Smooth muscle cell of the umbilical artery (primary cell): ENCODE results near the gene GPN3. TPM values are rescaled to one million over a fixed set of nuclear protein-coding genes. Genes with fewer than 3 reads are reported as not detected.

ENCODE experiments used
- total RNA-seq: library from RNA; depleted of rRNA; stranded (reverse); fragments of >200 nt; gene quantifications from 2 replicates; pipeline ENCODE4 v1.2.3, GENCODE V29; 2014

Gene GPN3
- 14.0 and 19.1 TPM in 2 replicates for total RNA-seq

DNA sequence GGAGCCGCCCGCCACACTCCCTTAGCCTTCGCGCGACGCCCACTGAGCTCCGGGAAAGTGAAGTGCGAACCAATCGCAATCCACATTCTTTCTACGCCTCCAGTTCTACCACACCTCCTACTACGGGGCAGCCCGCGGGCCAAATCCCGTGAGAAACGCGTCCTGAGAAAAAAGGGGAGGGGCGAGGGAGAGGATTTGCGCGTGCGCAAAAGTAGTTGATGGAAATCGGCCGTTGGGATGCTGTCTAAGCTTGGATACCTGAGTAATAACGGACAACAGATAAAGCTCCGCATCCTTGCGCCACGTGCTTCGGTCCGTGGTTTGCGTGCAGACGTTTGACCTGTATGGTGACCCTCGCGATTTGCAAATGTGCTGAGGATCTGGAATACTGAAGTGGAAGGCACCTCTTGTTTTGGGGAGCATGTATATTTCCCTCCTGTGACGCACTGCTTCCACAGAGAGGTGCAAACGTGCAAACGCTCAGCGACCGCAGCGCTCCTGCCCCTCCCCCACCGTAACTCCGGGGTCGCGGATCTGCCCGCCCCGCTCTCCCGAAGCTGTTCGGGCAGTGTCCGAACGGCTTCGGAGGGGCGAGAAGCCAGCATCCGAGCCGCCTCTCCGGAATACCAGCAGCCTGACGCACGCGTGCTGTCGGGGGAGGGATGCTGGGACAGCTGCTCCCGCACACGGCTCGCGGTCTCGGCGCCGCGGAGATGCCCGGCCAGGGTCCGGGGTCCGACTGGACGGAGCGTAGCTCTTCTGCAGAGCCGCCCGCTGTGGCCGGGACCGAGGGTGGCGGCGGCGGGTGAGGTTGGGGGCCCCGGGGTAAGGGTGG, at the start of gene GPN3, which contains the start of gene FAM216A:
GPN3 (minus strand) TSS at position 44 of the 835 bp plus-strand sequence. CDS start 54 bp downstream, outside the sequence.
FAM216A (plus strand) TSS at position 632 of the 835 bp plus-strand sequence; CDS start at position 663, 31 bp downstream.

DNA sequence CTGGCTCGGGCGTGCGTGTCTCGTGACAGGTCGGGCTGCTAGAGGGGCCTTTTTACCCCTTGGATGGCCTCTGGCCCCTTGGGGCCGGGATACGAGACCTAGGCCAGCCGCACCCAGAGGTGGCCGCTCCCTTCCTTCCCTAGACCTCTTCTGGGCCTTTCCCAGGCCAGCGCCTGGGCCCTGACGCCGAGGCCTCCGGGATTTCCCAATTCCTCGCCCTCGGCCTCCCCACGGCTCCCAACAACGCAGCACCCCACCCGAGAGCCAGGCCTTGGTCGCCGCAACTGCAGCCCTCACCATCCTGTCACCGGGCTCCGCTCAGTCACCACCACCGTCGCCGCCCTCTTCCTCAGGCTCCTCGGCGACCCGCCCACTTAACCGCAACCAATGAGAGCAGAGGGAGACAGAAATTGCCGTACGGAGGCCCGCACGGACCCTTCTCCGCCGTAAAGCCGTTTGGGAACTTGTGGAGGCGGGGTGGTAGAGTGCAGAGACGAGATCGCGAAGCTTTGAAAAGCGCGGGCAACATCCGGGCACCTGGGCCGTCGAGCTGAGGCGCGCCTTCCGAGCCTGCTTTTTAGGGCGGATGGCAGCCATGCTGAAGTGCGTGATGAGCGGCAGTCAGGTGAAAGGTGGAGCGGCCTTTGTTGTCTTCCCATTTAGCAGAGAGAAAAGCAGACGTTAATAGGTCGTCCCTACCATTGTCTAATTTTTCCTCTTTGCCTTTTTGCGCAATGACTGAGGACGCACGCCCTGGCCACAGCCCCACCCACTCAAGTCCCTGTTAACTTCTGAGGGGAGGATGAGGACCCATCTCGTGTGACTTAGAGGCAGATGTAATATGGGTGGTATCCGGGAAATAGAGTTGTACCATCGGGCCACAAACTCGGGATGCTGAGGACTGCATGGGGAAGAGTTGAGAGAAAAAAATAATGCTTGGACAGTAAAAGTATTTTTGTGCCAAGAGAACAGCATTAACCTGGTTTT, 34.0 kb upstream of the GPN3 start, which contains the start of the genes RAD9B and VPS29:
RAD9B (plus strand) TSS at position 580 of the 987 bp plus-strand sequence; CDS start at position 587, 7 bp downstream.
VPS29 (minus strand) TSS at position 360 of the 987 bp plus-strand sequence; CDS start at position 300, 60 bp downstream.

DNA sequence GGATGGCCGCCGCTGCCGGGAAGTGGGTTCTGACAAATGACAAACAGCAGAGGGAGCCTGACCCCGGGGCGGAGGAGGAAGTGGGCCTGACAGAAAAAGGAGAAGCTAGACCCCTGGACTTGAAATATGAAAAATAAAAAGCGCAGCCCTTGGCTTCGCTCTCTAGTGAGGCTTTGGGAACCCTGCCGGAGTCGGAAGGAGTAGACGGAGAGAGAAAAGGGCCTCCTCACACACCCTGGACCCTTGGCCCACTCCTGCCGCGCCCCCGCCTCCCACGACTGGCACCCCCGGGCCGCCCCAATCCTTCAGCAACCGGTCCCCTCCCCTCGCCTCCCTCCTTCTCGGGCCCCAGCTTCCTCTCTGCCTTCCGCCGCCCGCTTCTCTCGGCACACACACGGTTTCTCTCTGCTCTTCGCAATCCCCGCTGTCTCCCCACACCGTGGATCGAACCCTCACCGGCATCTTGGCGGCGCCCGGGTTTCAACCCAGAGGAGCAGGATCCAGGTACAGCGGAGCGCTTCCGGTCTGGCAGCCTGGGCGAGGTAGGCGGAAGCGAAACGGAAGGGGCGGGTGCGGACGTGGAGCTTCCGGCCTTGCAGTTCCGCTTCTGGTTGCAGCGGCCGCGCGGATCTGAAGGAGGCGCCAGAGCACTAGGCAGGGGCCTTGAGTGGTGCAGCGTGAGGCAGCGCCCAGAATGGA, 18.1 kb downstream of the GPN3 start, which contains the start of gene ARPC3:
ARPC3 (minus strand) TSS at position 539 of the 699 bp plus-strand sequence; CDS start at position 462, 77 bp downstream.

DNA sequence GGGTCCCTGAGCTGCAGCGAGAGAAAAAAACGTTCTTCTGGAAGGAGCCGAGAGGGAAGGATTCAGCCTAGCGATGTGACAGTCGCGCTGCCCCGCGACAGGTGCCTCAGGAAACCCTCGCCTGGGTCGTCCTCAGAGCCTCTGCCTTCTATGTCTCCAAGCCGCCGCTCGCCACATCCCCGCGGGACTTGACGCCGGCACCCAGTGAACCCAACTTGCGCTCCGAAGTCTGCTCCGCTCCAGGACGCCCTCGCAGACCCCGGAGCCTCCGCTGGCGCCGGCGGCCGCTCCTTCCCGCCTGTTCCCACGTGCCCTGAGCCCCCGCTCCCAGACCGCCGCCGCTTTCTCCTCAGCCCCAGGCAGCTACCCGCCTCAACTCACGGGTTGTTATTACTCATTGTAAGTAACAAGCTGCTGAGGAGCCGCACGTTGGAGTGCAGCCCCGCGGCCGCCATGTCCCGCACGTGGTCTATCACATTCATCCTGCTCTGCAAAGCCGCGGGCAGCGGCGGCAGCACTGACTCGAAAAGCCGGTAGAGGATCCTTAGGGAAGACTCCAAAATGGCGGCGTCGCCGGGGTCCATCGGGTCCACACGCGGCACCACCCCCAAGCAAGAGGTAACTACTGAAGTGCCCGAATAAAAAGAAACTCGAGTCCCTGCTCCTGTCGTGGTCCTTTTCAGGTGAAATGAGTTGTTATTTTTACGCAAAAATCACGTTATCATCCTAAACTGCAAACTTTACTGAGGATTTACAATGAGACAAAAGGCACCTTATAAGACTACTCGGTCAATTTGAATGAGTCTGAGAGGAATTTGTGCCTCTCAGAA, 64.7 kb downstream of the GPN3 start, which contains the start of gene ANAPC7:
ANAPC7 (minus strand) TSS at position 563 of the 830 bp plus-strand sequence; CDS start at position 482, 81 bp downstream.

Other genes with a start within 250 kb of the GPN3 start
- gene ATP2A2, start 187.0 kb downstream of the GPN3 start, total RNA-seq = 175 and 264 TPM in 2 replicates
- gene ANAPC7, start 64.5 kb downstream of the GPN3 start, total RNA-seq = 38.3 and 94.9 TPM in 2 replicates
- gene ARPC3, start 17.9 kb downstream of the GPN3 start, total RNA-seq = 271 and 280 TPM in 2 replicates
- 14.6 and 16.6 TPM in 2 replicates for gene FAM216A, start 588 bp upstream of the GPN3 start, total RNA-seq
- gene VPS29, start 33.9 kb upstream of the GPN3 start, total RNA-seq = 46.8 and 51.7 TPM in 2 replicates
- under 0.01 and 0.78 TPM in 2 replicates for gene RAD9B, start 34.1 kb upstream of the GPN3 start, total RNA-seq
- gene PPTC7, start 115.1 kb upstream of the GPN3 start, total RNA-seq = 6.2 and 10.4 TPM in 2 replicates
- 22.9 and 24.9 TPM in 2 replicates for gene TCTN1, start 145.9 kb upstream of the GPN3 start, total RNA-seq
- gene HVCN1, start 220.9 kb upstream of the GPN3 start, total RNA-seq = 2.7 and 3.6 TPM in 2 replicates